Dermis microvascular lymphatic vessel endothelial cell (primary cell): ENCODE results near the gene CELA3B. TPM values are rescaled to one million over a fixed set of nuclear protein-coding genes. Genes with fewer than 3 reads are reported as not detected.
"Not testable (repeated sequence)": the region's sequence is repeated elsewhere in the genome, so short reads cannot be mapped to it uniquely, and the experiment has no call there.

Experiments
- DNase-seq, 2 donors: peaks; one replicate each; pipeline versions ENCODE4 v3.0.0 to v3.0.0-alpha.2; 2010; ENCODE audit warnings: low read depth in 2 of 2
- total RNA-seq: library from RNA; depleted of rRNA; stranded (reverse); fragments of >200 nt; gene quantifications from 2 replicates; pipeline ENCODE4 v1.2.1, GENCODE V29; 2014

CELA3B gene
- total RNA-seq: 0.13 TPM in 1 of 2 replicates, not detected in the other

DNA sequence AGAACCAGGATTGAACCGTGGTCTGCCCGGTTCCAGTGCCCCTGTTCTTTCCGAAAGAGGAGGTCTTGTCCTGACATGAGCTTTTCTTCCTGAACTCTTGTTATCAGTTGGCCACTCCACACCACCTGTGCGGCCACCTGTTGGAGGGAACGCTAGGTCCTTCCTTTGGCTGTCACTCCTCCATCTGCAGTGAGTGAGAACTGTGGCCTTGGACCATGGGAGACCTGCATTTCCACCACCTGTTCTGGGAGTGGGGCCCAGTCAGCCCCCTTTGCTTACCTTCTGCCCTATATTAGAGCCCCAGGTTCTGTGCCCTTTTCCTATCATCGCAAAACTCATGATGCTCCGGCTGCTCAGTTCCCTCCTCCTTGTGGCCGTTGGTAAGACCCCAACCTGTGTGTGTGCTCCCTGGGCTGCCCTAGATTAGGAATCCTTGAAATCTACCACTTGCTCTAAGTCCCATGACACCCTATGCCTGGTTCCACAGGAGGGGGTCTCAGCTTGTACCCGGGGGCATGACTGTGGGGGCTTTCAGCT lies at the start of gene CELA3B:
TSS of gene CELA3B (plus strand) at position 320 of the 537 bp plus-strand sequence. CDS start at position 338, 18 bp downstream.
- not testable (repeated sequence) for DNase-seq

DNA sequence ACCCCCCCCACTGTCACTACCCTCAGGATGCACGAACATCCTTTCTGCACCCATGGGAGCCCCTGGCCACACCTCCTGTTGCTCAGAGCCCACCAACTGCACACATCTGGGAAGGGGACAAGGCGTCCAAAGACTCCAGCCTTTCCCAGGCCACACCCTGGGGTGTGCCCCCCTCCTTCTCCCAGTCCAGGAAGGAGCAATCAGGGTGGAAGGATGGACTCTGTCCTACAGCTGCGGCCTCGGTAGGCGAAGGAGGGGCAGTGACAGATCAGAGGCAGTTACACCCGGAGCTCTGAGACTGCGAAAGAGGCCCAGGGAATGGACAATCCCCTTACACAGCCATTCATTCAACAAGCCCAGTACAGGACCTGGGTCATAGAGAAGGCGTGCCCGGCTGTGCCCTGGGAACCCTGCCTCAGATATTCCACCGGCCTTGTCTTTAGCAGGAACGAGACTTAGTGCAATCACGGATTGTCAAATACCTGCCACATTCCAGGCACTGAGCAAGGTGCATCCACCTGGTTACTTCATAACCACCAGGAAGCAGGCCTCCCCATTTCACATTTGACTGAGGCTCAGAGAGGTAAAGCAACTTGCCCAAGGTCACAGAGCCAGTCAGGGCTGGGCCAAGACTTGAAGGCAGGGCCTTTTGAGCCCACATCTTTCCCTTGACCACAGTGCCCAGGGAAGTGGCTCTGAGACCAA lies 49.1 kb upstream of the CELA3B start:
- DNase-seq: no peak

GRCh38 chr1:21930080-21930571 lies 46.7 kb upstream of the CELA3B start:
- no peak for DNase-seq

- no peak for DNase-seq
These were observed 46.1 kb upstream of the CELA3B start for GRCh38 chr1:21930629-21931170.

DNA sequence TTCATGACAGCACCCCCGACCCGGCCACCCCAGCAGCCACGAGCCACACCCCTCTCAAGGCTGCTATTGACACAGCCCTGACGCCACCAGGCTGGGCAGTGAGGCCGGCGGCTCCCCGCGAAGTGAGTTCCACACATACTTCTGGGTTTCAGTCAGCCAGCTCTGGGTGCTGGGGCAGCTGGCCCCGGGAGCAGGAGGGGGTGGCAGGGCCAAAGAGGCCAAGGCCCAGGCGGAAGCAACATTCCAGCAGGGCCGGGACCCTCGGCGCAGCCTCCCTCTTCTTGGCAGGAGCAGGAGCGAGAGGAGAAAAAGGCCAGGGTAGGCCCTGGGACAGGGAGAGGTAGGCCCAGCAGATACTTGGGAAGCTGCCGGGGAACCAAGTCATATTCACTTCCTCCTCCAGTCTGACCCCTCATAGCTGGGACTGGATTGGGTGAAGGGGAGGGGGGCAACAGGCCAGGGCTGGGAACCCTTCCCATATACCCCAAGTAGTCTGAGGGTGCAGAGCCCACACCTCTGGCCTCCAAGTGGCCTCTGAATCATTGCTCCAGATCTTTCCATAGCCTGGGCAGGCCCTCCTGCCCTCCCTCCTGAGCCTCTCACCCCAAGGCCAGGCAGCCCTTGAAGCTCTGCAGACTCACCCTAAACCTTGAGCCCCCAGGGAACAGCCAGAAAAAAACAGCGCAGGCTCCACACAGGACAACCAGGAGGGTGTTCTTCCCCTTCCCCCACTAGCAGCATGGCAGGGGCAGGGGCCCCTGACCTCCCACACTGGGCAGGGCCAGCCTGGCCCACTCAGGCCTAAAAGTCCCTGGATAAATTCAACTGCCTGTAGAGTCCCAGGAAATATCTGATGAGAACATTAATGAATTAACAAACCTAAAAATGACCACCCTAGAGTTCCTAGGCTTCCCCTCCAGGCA lies 45.4 kb upstream of the CELA3B start:
- DNase-seq: peak in 1 of 2 donors; percentile 55

- DNase-seq: no peak
These were observed 44.7 kb upstream of the CELA3B start for GRCh38 chr1:21932127-21932526.

DNA sequence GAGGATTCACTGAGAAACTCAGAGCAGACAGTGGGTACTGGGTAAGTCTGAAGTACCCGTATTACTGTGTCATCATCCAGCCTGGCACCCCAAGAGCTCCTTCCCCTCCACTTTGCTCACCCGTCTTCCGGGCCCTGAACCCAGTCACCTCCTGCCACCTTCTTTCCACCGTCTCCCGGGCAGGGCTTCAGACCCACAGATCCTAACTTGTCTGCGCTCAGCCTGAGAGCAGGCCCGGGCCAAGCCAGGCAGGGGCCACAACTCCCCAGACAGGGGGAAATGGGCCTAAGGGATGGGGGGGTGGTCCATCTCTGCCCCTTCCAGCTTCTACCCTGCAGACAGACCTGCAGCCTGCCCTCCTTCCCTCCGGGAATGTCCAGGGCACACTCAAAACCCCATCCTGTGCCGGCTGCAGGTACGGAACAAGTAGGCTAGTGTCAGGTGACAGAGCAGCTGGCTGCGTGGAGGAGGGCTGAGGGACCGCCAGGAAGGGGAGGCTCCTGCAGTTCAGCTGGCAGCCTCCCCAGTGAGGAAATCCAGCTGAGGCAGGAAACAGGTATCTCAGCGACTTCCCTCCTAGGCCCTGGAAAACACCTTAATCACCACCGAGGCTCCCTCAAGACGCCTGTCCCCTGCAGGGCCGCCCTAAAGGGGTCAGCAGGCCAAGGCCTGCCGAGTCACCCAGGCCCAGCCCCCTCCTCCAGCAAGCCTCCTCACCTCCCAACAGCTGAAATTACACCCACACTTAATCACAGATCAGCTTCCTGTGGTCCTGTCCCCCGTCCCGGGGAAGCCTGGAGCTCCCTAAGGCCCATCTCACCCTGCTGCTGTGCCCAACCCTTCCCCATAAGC lies 43.2 kb upstream of the CELA3B start:
- peak; percentile 55 to 92 for DNase-seq

GRCh38 chr1:21935393-21935804 lies 41.4 kb upstream of the CELA3B start:
- DNase-seq: peak in 1 of 2 donors; percentile 59

DNA sequence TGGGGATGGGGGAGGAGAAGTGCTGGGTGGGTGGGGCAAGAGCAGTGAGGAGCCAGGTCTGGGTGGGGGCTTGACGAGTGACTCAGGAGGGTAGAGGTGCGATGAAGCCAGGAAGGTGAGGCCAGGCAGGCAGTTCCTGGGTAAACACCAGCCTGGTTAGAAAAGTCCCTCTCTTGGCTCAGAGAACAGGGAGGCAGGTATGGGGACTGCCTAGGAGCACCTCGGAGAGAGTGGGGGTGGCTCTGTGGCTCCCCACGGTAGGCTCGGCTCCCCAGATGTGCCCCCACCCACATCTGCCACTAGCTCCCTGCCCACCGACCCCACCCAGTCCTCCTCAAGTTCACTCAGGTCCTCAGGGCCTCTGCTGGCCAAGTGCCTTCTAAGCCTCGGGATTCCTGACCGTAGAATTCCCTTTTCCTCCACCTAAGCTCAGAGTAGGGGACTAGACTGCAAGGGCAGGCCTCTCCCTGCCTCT lies 40.9 kb upstream of the CELA3B start:
- peak in 1 of 2 donors; percentile 72 for DNase-seq

DNA sequence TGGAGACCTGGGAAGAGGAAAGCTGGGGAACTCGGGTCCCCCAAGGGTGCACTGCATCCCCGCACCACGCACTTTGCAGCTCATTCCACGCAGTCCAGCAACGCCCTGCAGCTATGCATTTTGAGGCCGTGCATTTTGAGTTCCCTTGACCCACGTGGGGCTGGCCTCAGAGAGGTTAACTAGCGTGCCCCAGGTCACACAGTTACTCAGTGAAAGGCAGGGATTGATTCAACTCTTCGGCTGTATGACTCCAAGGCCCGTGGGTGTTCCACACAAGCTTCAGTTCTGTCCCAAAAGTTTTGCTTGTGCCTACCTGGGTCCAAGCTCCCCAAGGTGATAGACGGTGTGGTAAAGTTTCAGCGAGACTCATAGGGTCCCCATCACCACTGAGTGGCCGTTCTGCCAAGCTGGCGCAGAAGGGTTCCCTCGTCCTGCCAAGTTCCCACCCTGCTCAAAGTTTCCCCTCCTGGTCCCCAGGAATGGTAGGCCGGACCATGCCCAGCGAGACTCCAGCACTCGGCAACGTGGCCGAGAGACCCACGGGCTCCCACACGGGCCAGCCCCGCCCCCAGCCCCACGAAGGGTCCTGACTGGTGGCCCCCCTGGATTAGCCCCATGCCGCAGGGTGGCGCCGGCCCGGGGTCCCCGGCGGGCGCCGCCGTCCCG lies 40.3 kb upstream of the CELA3B start:
- DNase-seq: no peak

DNA sequence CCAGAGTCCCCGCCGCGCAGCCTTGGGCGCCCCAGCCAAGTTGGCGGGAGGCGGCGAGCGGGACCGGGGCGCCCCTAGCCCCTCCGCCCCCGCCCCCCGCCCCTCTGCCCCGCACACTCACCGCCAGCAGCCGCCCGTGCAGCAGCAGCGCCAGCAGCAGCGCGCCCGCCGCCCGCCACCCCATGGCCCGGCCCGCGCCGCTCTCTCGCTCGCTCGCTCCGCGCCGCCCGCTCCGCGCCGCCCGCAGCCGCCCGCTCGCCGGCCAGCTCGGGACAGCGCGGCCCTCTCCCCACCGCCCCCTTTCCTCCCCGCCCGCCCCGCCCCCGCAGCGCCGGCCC lies 39.8 kb upstream of the CELA3B start, which contains the start of gene HSPG2:
TSS of gene HSPG2 (minus strand) at position 277 of the 338 bp plus-strand sequence. CDS start at position 184, 93 bp downstream.
- DNase-seq: no peak

GRCh38 chr1:21937372-21938121 lies 39.3 kb upstream of the CELA3B start:
- peak; percentile 58 to 92 for DNase-seq

GRCh38 chr1:21938732-21939538 lies 37.9 kb upstream of the CELA3B start:
- DNase-seq: peak; percentile 84 to 92

DNA sequence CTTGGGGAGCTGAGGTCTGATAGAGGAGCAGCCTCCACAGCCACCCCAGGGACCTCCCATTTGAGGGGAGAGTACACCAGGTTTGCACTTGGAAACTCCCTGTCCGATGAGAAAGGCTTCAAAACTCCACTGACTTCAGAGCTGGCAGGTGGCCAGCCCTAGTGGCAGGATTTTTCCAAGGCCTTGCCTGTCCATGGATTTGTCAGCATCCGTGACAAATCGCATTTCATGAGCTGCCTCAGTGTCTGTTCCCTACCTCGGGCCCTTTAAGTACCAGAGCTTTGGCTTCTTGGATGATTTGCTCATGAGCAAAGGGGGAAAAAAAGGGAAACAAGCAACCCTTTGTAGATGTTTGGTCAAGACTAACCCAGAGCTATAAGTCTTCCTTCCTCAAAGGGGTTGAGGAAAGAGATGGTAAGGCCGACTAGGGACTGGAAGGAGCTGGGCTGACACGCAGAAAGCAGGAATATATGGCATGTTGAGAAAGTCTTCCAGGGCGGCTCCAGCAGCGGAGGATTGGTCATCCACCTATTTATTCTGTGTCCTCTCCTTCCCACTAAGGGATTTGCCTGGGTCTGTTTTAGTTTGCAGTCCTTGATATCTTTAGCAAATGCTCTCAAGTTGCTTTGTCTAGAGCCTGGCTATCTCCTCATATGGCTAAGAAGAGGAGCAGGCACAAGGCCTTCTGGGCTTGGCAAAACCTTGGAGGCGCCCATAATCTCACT lies 37.0 kb upstream of the CELA3B start:
- peak; percentile 97 to 99 for DNase-seq

DNA sequence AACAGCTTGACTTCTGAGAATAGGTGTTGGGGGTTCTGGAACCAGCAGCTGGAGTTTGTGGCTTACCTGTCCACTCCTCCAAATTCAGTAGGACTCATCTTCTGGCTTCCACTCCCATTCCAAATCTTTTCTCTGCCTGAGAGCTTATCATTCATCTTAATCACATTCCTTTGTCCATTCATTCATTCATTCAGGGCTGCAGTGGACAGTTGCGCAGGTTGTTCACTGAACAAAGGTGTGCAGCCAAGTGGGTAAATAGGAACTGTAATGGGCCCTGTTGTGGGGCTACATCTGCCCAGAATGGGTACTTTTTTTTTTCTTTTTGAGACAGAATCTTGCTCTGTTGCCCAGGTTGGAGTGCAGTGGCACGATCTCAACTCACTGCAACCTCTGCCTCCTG lies 36.3 kb upstream of the CELA3B start:
- DNase-seq: no peak

DNA sequence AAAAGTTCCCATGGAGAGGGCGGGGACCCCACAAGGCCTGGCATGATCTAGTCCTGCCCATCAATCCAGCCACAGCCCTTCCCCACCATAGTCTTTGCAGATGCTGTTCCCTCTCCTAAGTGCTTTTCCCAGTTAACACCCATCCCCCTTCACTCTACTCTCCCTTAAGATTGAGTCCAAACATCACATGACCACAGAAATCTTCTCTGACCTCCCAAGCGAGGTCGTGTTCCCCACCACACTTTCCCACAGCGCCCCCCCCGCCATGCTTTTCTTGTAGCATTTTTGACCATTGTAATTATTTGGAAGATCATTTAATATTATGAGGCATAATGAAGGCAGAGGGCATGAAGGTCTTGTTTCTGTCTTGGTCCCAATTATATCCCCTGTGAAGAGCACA lies 35.5 kb upstream of the CELA3B start:
- no peak for DNase-seq

DNA sequence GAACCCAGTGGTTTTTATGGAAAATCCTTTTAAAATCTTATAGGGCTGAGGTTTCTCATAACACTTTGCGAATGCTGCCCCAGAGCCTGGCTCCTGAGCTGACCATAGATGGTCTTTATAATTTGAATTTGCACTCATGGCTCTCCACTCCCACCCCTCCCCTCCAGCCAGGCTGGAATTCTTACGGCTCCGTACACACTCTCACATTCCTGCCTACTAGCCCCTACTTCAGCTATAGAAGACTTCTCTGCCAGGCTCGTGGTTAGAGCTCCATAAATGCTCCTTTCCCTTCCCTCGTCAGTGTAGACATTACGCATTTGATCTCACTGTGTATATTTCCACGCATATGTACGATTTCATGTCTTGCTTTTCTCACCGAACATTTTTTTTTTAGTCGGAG lies 34.4 kb upstream of the CELA3B start:
- no peak for DNase-seq
